Nucleus accumbens (tissue), 56 donors: ENCODE measurements around the gene FAM177A1.
A peak's percentile ranks its signal among the peaks of the same experiment; 100 is the strongest.

Experiments
- DNase-seq, 56 donors: peaks; one replicate each; lab custom pipeline; 2025; lab: John Stamatoyannopoulos, UW

Gene FAM177A1

DNA sequence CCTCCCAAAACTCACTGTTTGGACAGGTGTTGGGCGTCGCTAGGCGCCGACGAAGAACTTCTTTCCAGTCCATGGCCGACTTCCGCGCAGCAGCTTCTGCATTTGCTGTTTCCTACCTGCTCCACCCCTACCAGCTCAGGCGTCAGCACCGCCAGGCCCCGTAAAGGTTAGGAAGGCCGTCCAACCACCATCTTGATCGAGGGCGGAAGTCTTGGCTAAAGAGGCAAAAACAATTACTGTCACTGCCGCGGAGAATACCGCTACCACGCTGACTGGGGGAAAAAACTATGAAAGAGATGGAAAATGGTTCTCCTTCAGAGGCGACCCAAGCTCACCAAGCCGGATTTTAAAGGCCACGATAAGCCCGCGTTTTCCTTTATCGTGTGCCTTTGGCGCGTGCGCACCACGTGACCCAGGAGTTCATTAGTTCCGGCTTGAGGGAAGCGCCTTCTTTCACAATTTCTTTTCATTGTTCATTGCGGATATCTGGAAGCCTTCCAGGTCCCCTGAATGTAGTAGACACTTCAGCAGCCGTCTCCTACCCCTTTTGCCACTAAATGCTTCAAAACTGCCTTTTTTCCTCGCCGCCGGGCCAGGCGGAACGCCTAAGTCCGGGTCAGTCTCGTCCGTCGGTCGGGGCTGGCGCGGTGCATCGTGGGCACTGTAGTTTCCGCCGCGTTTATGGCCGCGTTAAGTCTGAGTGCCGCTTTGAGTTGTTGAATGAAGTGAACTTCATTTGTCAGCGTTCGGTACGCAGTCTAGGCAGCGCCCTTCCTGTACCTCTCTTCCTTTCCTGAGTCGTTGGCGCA lies 76.0 kb downstream of the FAM177A1 start, which contains the start of the genes PPP2R3C and PRORP:
PPP2R3C (minus strand) TSS at position 104 of the 809 bp plus-strand sequence; CDS start at position 73, 31 bp downstream.
PRORP (plus strand) TSS at position 666 of the 809 bp plus-strand sequence. CDS start 694 bp downstream, outside the sequence.
- DNase-seq, result peak; percentile 61 to 99 (median 91)

DNA sequence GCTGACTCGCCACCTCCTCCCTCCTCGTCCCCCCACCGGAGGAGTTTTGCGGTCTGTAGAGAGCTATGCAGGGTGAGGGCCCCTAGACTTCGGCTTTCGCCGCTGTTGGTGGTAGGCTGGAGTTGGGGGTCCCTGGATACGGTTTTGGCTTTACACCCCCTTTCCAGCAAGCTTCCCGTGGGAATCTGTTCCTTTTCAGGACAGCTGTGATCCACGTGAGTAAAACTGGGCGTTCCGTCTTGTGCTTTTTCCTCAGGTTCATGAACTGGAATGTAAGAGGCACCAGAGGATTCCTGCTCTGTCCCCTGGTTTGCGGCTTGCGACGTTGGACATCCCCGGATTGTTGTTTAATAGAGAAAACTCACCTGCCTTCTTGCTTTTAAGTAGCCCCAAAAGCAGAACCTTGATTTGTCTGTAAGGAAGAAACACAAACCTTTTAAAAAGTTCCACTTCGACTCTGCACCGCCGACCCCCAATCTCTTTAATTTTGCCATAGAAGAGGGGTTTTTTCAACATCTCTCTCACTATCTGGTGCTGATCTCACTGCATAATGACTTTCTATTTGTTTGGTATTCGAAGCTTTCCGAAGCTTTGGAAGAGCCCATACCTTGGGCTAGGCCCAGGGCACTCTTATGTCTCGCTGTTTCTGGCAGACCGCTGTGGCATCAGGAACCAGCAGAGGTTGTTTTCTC lies 76.8 kb downstream of the FAM177A1 start:
- peak in 5 of 56 donors; percentile 27 to 73 (median 50) for DNase-seq

DNA sequence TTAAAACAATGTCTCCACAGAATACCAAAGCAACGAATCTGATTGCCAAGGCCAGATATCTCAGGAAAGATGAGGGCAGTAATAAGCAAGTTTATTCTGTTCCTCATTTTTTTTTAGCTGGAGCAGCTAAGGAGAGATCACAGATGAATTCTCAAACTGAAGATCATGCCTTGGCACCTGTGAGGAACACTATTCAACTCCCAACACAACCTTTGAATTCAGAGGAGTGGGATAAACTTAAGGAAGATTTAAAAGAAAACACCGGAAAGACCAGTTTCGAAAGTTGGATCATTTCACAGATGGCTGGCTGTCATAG lies 77.3 kb downstream of the FAM177A1 start:
- no peak for DNase-seq

DNA sequence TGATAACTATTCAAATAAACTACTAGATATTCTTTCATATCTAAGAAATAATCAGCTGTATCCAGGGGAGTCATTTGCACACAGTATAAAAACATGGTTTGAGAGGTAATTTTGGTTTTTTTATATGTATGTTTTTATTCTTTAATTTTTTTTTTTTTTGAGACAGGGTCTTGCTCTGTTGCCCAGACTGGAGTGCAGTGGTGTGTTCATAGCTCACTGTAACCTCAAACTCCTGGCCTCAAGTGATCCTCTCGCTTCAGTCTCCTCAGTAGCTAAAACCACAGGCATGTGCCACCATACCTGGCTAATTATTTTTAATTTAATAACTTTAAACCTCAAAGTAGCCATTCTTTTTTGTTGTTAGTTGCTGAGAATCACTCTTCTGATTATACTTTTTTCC lies 78.1 kb downstream of the FAM177A1 start:
- DNase-seq, result no peak
